Measurements from ENCODE around the gene MAPK7. TPM values are rescaled to one million over a fixed set of nuclear protein-coding genes. Genes with fewer than 3 reads are reported as not detected.

The MAPK7 gene
- total and polyA plus RNA-seq, 9 of the 15 experiments (the other 6 are each of a cell fraction or from before 2014, with no cell fraction given) = 0.46 to 7.5 (median 2.5) TPM

GRCh38 chr17:19346351-19347255 is 31.7 kb upstream of the MAPK7 start (continued):
- TF ChIP-seq ATF3 (IDR thresholded peaks at IDR 0.05) = peak; percentile 82
- TF ChIP-seq ATF3 (CRISPR knock-in tag; conservative IDR thresholded peaks at IDR 0.05) = no peak
- TF ChIP-seq ID3 (CRISPR knock-in tag; IDR thresholded peaks at IDR 0.05) = no peak
- TF ChIP-seq ID3 (tag; IDR thresholded peaks at IDR 0.05) = peak; percentile 83
- peak; percentile 32; the same call in 1 of the 2 replicates for TF ChIP-seq ATF7 (IDR thresholded peaks at IDR 0.05)
- 0 out of 4 replicates have a peak, but pooled peaks of 1 of the 2 experiments have one; percentile 30 for TF ChIP-seq ARNT (IDR thresholded peaks at IDR 0.05)
- peak; percentile 85 for TF ChIP-seq ZNF316 (IDR thresholded peaks at IDR 0.05)
- no peak for TF ChIP-seq ZNF785 (CRISPR knock-in tag; IDR thresholded peaks at IDR 0.05)
- no peak for TF ChIP-seq RHOXF2B (CRISPR knock-in tag; conservative IDR thresholded peaks at IDR 0.05)
- TF ChIP-seq NRF1 (conservative IDR thresholded peaks at IDR 0.05 in 1 of 2, IDR thresholded peaks at IDR 0.05 in 1 of 2) = peak; percentile 69 to 76
- TF ChIP-seq SMARCC2 (IDR thresholded peaks at IDR 0.05; ENCODE audit: low read depth) = peak; percentile 67; the same call in 1 of the 2 replicates
- peak; percentile 82 for TF ChIP-seq SMARCE1 (IDR thresholded peaks at IDR 0.05)
- TF ChIP-seq JUND (IDR thresholded peaks at IDR 0.05; ENCODE audit: borderline replicate concordance, low read depth, low read length) = peak; percentile 86
- TF ChIP-seq JUND (tag; IDR thresholded peaks at IDR 0.05; ENCODE audit: borderline replicate concordance, low read depth, low read length) = peak; percentile 75; the same call in 2 of the 3 replicates
- TF ChIP-seq BRF1 (IDR thresholded peaks at IDR 0.05; ENCODE audit: borderline replicate concordance, extremely low read depth, insufficient read length) = no peak
- no peak for TF ChIP-seq ILK (tag; IDR thresholded peaks at IDR 0.05; ENCODE audit: borderline replicate concordance, low read depth)
- peak in 1 of 2 experiments; percentile 46; a peak in 1 of 4 replicates for TF ChIP-seq UBTF (IDR thresholded peaks at IDR 0.05; ENCODE audit: borderline replicate concordance in 1 of 2, low read depth in 2 of 2, low read length in 2 of 2)
- no peak for TF ChIP-seq CREB3L1 (IDR thresholded peaks at IDR 0.05; ENCODE audit: borderline replicate concordance, low read depth)
- peak; percentile 51; the same call in 1 of the 2 replicates for TF ChIP-seq MAFK (IDR thresholded peaks at IDR 0.05; ENCODE audit: low read length)
- TF ChIP-seq GATAD2A (IDR thresholded peaks at IDR 0.05) = 0 out of 2 replicates have a peak, but pooled peaks have one; percentile 46
- peak; percentile 86 for TF ChIP-seq NFE2 (IDR thresholded peaks at IDR 0.05; ENCODE audit: low read depth)
- no peak for TF ChIP-seq ZNF143 (CRISPR knock-in tag; IDR thresholded peaks at IDR 0.05)
- peak; percentile 88 for TF ChIP-seq SMARCA4 (IDR thresholded peaks at IDR 0.05)

Measured in K562 (cell line).